C4-2B (cell line): ENCODE results near the gene ALDH1A3.

Experiments used
- ZFX ChIP-seq: fragments of 450-650 bp; IDR thresholded peaks from 2 replicates; pipeline ENCODE4 v1.6.1; 2017
- TF ChIP-seq, protein P1 (sequence below): fragments of 450-650 bp; conservative IDR thresholded peaks from 2 replicates; pipeline ENCODE4 v1.5.1; 2017; ENCODE audit warnings: mild to moderate bottlenecking

DNA sequence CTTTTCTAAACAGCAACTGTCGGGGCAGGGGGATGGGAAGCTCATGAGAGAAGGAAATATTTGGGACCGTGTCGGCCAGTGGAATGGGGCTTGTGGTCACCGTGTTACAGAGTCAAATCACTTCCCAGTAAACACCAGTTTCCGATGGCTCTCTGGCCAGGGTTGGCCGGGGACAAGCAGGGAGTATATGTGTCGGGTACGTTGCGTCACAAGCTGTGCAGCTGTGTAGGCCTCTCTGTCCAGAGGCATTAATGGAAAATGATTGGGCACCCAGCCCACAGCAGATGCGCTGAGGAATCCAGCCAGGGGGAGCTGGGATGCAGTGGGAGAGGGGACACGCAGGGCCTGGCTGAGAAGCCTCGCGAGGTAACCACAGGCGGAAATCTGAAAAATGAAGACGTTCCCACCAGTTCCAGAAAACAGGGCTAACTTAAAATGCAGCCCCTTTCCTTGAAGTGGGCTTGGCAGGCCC lies 15.8 kb upstream of the ALDH1A3 start:
- TF ChIP-seq, protein P1, sequence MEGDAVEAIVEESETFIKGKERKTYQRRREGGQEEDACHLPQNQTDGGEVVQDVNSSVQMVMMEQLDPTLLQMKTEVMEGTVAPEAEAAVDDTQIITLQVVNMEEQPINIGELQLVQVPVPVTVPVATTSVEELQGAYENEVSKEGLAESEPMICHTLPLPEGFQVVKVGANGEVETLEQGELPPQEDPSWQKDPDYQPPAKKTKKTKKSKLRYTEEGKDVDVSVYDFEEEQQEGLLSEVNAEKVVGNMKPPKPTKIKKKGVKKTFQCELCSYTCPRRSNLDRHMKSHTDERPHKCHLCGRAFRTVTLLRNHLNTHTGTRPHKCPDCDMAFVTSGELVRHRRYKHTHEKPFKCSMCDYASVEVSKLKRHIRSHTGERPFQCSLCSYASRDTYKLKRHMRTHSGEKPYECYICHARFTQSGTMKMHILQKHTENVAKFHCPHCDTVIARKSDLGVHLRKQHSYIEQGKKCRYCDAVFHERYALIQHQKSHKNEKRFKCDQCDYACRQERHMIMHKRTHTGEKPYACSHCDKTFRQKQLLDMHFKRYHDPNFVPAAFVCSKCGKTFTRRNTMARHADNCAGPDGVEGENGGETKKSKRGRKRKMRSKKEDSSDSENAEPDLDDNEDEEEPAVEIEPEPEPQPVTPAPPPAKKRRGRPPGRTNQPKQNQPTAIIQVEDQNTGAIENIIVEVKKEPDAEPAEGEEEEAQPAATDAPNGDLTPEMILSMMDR, result no peak
- TF ChIP-seq ZFX, result no peak
